T1000 (cell line): ENCODE results near the gene MYL5.
A peak's percentile ranks its signal among the peaks of the same experiment; 100 is the strongest.
"Not testable (repeated sequence)": the region's sequence is repeated elsewhere in the genome, so short reads cannot be mapped to it uniquely, and the experiment has no call there.

Experiments used
- DNase-seq: peaks from one replicate; lab custom pipeline; 2025; ENCODE audit warnings: mixed read lengths; lab: John Stamatoyannopoulos, UW

Gene MYL5

DNA sequence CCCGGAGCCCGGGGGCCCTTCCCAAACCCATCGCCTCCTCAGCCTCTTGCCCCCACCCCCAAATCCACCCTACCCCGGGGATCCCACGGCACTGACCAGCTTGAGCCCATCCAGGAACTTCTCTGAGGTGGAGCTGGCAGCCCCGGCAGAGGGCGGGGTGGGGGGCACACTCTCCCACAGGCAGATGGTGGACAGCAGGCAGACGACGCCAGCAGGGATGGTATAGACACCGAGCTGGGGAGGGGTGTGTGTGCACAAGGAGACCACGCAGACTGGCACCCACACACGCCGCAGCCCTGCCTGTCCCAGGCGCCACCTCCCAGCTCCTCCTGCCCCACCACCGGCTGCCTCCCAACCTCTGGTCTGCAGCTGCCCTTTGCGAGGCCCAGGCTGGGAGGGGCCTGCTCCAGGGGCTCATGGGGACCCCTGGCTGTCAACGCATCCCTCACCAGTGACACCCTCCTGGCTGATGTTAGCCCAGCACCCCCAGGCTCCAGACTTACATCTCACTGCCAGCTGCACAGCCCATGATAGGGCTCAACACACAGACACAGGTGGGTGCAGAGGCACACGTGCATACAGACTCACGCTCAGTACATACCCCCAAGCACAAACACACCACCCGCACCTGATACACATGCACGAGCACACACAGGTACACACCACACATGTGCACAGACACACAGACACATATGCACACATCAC is 10.4 kb downstream of the MYL5 start:
- DNase-seq, result no peak

GRCh38 chr4:685679-686412 is 11.5 kb downstream of the MYL5 start:
- no peak for DNase-seq

DNA sequence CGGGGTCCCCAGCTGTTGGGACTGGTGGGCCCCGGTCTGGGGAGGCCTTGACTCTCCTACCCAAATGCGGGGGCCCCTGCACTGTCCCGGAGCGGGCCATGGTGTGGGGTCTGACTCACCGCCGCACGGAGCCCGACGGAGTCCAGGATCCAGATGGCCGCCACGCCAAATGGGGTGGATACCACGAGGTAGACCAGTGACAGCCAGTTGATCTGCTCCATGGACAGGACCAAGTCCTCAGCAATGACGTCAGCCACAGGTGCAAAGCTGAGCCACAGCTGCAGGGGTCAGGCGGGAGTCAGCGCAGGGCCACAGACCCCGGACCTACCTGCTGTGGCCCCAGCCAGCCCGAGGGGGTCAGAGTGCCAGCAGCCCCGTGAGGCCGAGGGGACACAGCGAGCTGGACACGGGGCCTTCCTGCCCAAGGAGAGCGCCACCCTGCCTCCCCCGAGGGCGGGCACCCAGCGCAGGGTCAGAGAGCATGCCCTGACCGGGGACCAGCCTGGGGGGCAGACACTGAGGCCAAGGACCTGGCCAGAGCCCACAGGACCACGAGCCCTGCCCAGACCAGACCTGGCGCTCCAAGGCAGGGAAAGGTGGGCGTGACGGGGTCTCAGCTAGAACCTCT is 12.2 kb downstream of the MYL5 start:
- no peak for DNase-seq

- DNase-seq, result peak; percentile 69
Observed at GRCh38 chr4:687048-687970, 13.0 kb downstream of the MYL5 start.

GRCh38 chr4:687971-688853 is 13.9 kb downstream of the MYL5 start:
- no peak for DNase-seq

GRCh38 chr4:688854-689681 is 14.7 kb downstream of the MYL5 start, which contains the start of gene SLC49A3:
Gene SLC49A3 (minus strand): TSS chr4:689151. CDS start chr4:689127, 24 bp downstream.
- DNase-seq, result no peak

DNA sequence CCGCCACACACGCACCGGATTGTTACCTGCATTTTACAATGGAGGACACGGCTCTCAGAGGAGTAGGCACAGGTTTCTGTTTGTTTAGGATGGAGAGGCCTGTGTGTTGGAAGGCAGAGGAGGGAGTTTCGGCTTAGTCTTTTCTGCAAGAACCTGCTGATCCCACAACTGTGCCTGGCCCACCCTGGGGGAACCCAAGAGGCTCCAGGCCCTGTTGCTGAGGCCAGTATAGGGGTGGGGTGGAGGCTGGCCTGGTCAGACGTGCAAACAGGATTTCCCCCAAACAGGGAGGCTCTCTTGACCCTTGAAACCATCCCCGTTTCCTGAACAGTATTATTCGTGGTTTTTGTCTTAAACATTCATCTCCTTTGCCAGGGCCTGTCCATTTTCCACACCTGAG is 15.4 kb downstream of the MYL5 start:
- no peak for DNase-seq

- no peak for DNase-seq
Observed at GRCh38 chr4:692771-693554, 18.6 kb downstream of the MYL5 start.

GRCh38 chr4:694341-694940 is 20.1 kb downstream of the MYL5 start:
- DNase-seq, result not testable (repeated sequence)

GRCh38 chr4:699816-700580 is 25.7 kb downstream of the MYL5 start:
- no peak for DNase-seq

- no peak for DNase-seq
Observed at GRCh38 chr4:700587-701264, 26.4 kb downstream of the MYL5 start.

DNA sequence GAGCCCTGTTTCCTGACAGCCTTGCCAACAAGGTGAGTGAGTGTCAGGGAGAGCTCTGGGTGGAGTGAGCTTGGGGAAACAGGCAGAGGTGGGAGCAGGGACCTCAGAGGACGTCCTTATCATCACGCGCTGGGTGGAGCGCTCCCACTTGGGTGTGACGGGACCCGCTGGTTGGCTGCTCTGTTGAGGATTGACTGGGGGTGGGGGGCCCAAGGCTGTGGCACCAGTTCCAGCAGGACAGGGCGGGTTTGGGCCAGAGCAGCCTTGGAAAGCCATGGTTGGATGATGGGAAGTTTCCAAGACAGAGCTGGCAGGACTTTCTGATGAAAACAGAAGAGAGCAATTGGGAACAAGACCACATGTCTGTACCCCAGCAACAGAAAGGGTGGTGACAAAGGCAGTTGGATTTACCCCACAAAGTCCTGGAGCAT is 28.3 kb downstream of the MYL5 start:
- DNase-seq, result no peak

DNA sequence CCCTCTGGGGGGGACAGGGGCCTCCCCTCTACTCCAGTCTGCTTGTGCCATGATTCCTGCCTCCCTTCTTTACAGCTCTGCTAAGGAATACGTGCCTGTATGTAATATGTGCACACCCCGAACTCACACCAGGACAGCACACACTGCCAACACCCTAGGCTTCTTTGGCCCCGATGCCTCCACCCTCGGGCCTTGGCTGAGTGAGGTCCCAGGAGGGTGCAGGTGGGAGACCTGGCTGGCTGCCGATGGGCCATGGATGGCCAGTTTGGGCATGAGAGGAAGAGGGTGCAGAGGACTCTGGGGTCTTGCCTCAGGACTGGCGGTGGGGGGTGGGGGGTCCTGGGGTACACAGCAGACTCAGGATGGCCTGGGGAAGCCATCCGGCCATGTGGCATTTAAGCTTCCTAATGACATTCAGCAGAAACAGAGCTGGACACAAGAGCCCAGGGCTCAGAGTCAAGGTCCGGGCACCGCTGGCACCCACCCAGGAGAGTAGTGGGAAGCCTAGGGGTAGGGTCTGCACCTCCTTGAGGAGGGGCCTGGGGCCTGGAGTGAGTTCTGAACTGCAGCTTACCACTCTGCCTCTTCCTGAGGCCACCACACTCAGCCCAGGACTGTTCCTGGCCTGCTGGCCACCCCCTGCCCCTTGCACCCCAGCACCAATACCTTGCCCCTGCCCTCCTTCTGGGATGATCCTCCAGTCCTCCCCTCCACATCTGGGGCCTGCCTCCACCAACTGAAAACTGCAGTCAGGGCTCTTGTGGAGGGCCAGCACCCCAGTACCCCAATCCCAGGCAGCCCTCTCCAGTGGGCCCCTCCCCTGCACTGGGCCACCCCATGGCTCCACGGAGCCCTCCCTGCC is 29.2 kb downstream of the MYL5 start:
- DNase-seq, result no peak

GRCh38 chr4:704198-704891 is 30.0 kb downstream of the MYL5 start:
- no peak for DNase-seq

- no peak for DNase-seq
Observed at GRCh38 chr4:704971-705277, 30.6 kb downstream of the MYL5 start.
